8988T (cell line): Measurements from ENCODE around the gene C12orf57.
A peak's percentile ranks its signal among the peaks of the same experiment; 100 is the strongest.

Experiments used
- DNase-seq: peaks from one replicate; pipeline ENCODE4 v3.0.0; 2011

Gene C12orf57

DNA sequence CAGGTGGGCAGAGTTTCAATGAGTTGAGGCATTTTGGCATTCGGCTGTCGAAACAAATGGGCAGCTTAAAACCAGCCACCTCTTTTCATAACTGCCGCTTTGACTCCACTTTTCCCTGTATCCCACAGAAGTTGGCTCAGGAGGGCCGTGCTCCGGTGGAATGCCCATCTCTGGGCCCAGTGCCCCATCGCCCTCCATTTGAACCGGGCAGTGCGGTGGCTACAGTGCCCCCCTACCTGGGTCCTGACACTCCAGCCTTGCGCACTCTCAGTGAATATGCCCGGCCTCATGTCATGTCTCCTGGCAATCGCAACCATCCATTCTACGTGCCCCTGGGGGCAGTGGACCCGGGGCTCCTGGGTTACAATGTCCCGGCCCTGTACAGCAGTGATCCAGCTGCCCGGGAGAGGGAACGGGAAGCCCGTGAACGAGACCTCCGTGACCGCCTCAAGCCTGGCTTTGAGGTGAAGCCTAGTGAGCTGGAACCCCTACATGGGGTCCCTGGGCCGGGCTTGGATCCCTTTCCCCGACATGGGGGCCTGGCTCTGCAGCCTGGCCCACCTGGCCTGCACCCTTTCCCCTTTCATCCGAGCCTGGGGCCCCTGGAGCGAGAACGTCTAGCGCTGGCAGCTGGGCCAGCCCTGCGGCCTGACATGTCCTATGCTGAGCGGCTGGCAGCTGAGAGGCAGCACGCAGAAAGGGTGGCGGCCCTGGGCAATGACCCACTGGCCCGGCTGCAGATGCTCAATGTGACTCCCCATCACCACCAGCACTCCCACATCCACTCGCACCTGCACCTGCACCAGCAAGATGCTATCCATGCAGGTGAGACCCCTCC lies 5.2 kb upstream of the C12orf57 start:
- no peak for DNase-seq

DNA sequence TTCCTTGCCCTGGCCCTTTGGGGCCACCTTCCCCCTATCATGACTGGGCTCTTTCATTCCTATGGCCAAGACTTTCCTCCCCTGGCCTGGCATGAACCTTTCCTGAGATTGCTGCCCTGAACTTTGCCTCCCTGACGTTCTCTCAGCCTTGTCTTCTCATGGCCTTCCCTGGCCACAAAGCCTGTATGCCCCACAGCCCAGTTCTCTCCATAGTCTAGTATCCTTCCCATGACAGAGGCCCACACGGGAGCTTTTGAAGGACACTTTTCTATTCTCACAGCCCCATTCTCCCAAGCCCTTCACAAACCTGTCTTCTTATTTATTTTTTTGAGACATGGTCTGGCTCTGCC lies 4.7 kb upstream of the C12orf57 start:
- no peak for DNase-seq

DNA sequence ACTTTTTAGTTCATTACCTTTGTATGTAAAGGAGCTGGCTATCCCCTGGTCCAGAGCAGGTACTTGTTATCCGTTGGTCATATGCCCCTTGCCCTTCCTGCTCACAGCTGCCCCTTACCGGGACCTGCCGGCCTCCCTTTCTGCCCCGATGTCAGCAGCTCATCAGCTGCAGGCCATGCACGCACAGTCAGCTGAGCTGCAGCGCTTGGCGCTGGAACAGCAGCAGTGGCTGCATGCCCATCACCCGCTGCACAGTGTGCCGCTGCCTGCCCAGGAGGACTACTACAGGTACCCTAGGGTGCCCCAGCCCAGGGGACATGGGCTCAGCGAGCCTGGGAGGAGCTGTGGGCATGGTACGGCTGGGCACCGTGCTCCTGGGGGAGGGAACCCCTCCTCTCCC lies 2.6 kb upstream of the C12orf57 start:
- no peak for DNase-seq

DNA sequence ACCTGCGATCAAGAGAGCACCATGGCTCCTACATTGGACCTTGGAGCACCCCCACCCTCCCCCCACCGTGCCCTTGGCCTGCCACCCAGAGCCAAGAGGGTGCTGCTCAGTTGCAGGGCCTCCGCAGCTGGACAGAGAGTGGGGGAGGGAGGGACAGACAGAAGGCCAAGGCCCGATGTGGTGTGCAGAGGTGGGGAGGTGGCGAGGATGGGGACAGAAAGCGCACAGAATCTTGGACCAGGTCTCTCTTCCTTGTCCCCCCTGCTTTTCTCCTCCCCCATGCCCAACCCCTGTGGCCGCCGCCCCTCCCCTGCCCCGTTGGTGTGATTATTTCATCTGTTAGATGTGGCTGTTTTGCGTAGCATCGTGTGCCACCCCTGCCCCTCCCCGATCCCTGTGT lies 2.0 kb upstream of the C12orf57 start:
- no peak for DNase-seq

DNA sequence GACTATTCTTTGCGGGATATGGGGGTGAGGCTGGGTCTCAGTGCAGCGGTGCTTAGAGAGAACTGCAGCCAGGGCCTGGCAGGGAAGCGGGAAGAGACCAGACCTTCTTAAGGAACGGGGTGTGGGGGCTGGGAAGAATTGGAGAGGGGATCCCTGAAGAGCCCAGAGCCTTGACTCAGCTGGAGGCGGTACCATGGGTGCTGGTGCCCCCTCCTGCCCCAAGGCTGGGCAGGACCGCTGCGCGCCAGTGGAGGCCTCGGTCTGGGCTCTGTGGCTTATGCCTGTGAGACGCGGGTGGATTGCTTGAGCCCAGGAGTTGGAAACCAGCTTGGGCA lies 1.5 kb upstream of the C12orf57 start:
- no peak for DNase-seq

DNA sequence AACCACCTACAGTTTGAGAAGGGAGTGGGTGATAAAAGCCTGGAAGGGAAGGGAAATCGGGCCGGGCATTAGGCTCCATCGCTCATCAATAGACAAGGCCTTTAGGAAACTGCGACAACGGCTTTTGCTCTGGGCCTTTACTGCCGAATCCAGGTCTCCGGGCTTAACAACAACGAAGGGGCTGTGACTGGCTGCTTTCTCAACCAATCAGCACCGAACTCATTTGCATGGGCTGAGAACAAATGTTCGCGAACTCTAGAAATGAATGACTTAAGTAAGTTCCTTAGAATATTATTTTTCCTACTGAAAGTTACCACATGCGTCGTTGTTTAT lies 467 bp upstream of the C12orf57 start:
- peak; percentile 78 for DNase-seq

DNA sequence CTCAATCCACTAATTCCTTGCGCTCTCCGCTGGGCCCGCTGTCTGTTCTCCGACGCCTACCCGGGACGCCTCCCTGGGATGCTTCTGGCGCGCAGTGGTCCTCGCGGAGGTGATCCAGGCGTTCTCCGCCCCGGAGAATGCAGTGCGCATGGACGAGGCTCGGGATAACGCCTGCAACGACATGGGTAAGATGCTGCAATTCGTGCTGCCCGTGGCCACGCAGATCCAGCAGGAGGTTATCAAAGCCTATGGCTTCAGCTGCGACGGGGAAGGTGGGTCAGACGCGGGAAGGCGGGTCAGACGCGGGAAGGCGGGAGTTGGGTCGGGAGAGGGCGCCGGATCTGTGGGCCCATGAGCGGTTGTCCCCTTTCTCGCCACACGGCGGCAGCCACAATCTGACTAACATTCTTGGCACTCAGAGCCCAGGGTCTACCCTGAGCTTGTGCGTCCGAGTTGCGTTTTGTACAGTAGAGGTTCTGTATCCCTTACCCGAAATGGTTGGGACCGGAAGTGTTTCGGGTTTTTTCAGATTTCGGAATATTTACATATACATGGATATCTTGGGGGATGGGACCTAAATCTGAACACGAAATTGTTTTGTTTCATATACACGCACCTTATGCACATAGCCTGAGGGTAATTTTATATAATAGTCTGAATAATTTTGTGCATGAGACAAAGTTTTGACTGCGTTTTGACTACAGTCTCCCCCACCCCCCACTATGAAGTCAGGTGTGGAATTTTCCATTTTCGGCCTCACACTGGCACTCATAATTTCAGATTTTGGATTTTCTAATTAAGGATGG lies 762 bp downstream of the C12orf57 start:
- no peak for DNase-seq

DNA sequence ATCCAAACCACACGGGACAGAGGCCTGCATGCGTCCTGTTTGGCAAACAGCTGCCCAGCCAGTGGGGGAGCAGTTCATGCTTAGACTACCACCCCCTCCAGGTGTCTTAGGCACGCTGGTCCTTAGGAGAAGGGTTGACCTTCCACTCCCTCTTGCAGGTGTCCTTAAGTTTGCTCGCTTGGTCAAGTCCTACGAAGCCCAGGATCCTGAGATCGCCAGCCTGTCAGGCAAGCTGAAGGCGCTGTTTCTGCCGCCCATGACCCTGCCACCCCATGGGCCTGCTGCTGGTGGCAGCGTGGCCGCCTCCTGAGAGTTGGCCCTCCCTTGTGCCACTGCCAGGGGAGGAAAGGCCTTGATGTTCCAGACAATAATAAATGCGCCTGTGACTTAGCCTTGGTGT lies 1.8 kb downstream of the C12orf57 start:
- no peak for DNase-seq

DNA sequence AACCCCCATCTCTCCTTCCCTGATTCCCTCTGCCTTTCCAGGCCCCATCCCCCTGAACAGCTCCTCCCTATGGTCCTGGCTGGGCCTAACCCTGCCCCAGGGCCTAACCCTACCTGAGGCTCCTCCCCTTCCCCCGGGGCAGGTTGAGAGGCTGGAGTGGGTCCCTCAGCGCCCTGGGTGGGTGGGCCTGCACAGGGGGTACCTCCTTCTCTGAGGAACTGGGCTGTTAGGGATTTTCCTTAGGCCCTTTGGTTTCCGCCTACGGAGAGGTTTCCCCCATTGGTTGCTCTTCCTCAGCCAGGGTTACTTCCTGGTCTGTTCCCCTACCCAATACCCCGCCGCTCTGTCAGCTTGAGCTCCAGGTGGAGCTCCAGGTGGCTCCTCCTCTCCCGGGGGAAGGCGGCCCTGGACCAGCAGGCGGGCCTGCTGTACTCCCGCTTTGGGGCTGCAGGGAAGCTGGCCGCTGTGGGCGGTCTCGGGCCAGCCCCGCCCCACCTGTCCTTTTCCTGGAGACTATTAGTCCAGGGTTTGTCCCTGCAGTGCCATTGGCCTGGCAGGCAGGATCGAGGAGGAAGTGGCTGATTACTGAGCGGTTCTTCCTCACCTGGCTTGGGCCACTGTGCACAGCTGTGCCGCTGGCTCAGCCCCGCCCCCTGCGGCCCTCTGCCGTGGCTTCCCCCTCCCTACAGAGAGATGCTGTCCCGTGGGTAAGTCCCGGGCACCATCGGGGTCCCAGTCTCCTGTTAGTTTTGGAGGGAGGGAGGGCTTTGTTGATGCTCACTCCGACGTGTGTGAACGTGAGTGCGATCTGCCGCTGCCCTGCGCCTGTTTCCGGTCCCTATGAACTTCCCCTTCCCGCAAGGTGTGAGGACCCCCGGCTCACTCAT lies 2.5 kb downstream of the C12orf57 start:
- peak; percentile 73 for DNase-seq

DNA sequence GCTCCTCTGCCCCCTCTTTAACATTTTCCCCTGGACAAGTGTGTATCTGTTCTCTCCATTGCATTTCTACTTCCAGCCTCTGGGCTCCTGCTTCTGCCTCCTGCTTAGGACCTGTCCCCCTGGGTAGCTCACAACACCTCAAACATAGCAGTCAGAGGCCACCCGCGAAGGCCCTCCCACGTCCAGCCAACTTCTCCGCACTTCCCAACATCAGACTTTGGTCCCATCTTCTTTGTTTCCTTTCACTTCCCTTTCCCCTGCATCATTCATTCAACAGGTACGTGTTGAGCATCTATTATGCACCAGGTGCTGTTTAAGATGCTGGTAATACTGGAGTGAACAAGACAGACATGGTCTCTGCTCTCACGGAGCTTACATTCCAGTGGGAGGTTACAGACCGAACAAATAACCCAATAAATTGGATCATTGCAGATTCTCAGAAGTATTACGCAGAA lies 3.1 kb downstream of the C12orf57 start:
- DNase-seq, result no peak

DNA sequence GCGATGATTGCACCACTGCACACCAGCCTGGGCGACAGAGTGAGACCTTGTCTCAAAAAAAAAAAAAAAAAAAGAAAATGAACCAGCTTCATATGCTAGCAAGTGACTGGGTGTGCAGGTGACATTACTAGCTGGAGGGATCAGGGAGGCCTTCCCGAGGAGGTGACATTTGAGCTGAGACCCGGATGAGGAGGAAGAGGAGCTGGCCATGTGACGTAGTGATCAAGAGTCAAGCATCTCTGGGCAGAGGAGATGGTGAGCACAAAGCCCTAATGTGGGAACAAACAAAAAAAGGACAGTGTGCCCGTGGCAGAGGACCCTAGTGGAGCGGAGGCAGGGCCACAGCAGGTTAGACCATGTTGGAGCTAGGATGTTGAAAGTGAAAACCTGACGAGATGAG lies 3.8 kb downstream of the C12orf57 start:
- no peak for DNase-seq

DNA sequence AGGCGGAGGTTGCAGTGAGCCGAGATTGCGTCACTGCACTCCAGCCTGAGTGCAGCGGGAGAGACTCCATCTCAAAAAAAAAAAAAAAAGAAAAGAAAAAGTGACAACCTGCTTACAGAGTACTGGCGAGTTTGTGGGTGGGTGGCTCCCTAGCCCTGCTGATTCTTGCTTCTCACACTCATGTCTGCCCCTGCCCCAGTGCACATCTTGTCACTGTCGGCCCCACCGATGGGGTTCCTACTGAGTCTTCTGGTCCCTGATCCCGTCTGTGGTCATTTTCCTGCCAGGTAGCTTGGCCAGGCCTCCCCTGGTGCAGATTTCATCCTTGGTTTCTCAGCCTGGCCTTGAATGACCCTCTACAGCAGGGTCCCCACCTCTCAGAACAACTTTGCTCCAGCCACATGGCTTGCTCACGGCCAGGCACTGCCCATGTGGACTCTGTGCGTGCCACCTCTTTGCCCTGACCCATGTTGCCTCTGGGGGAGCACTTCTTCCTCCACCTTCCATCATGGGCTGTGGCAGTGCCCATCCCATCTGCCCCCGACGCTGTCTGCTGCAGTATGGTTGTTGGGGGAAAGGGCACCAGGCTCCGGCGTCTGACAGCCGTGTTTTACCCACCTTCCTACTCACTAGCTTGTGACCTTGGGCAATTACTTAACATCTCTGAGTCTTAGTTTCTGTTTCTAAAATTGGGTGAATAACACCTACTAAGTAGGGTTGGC lies 5.2 kb downstream of the C12orf57 start:
- no peak for DNase-seq

DNA sequence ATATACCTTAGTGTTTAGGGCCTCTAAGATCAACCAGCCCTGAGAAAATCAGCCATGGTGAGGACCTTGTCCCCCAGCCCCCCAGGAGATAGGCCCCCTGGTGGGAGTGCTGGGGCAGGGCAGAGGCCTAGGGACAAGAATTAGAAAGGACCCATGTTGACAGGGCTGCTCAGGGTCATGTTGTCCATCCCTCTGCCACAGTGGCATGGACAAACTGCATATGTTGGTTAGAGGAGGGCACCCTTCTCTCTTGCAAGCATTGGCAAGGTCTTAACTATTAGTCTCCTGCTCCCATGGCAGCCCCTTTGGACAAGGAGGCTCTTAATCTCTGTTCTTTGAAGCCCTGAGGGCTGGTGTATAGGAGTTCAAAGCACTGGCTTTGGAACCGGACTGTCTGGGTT lies 6.6 kb downstream of the C12orf57 start:
- no peak for DNase-seq

DNA sequence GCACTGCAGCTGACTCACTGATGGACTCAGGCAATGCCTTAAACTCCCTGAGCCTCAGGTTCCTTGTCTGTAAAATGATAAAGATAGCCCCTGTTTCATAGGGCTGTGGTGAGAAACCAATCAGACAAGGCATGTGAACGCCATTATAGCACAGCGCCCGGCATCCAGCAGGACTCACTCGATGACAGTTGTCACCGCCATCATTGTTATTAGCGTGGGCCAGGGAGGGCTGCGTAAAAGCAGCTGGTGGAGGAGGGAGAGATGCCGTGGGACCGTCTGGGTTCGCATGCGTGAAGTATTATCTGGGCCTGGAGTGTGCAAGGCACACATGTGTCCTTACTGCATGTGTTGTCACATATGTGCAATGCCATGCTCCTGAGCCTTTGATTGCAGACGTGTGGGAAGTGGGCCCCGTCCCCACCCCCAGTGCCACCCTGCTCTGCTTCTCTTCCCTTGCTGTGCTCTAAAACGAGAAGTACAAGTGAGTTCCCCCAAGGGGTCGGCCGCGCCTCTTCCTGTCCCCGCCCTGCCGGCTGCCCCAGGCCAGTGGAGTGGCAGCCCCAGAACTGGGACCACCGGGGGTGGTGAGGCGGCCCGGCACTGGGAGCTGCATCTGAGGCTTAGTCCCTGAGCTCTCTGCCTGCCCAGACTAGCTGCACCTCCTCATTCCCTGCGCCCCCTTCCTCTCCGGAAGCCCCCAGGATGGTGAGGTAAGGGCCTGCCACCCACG lies 7.2 kb downstream of the C12orf57 start, which contains the start of gene PTPN6:
Gene PTPN6, plus strand, starts transcription at position 546 of the 730 bp plus-strand sequence. Its CDS starts 157 bp downstream, at position 703.
- DNase-seq, result no peak

DNA sequence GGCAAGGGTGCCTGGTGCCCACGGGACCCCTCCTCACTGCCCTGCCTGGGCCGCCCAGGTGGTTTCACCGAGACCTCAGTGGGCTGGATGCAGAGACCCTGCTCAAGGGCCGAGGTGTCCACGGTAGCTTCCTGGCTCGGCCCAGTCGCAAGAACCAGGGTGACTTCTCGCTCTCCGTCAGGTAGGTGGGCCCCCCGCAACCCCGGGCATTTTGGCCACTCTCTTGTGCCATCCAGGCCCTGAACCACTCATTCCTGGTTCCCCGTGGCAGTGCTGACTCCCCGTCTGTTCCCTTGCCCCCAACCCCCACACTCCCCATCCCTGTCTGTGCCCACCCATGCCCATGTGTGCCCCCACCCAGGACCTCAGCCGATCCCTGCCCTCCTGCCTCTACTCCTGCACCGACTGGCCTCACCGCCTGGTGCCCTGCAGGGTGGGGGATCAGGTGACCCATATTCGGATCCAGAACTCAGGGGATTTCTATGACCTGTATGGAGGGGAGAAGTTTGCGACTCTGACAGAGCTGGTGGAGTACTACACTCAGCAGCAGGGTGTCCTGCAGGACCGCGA lies 7.8 kb downstream of the C12orf57 start:
- DNase-seq, result no peak

DNA sequence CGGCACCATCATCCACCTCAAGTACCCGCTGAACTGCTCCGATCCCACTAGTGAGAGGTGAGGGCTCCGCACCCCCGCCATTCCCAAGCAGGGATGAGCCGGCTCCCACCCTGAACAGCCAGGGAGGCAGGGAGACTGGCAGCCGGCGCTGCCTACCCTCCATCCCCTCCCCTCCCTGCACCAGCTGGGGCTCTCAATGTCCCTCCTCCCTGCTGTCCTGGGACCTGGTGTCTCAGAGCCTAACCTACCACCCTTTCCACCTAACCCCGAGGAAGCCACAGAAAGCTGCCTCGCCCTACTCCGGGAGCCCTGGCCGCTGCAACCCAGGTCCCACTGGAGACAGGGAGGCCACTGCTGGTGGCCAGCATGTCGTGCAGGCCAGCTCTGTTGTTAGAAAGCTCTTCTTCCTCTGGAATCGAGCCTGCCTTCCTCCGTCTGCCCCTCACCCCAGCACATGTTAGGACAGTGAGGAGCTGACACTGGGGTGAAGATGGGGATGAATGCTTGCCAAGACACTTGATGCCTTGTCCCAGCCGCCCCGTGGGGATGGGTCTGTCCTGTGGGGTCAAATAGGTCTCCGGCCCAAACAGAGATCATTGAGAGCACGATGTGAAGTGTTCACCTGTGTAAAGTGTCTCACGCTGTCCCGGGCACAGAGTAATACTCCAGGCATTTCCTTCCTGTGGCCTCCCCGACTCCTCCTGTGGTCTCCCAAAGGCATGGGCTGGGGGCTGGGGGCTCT lies 8.5 kb downstream of the C12orf57 start:
- no peak for DNase-seq

DNA sequence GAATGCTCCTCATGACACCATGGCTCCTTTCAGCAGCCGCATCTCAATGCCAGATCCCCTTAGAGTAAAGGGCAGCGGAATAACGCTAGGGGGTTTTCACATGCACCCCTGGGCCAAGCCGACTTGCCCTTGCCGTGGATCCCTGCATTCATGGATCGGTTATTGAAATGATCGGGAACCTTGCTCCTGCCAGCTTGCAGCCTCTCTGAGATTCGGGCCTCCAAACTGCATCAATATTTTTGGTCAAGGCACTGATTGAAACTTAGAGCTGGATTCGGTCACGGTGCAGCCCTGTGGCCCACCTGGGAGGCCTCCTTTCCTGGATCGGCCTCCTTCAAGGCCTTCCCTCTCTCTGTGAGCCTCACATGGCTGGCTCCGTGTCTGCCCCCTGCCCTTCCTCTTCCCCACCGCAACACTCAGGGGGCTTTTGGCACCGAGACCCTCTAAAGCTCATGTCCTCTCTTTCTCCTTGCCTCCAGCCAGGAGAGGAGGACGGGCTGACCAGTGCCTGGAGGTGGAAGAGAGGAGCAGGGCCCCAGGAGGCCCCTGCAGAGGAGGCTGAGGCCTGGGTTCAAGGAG lies 9.1 kb downstream of the C12orf57 start:
- DNase-seq, result no peak

DNA sequence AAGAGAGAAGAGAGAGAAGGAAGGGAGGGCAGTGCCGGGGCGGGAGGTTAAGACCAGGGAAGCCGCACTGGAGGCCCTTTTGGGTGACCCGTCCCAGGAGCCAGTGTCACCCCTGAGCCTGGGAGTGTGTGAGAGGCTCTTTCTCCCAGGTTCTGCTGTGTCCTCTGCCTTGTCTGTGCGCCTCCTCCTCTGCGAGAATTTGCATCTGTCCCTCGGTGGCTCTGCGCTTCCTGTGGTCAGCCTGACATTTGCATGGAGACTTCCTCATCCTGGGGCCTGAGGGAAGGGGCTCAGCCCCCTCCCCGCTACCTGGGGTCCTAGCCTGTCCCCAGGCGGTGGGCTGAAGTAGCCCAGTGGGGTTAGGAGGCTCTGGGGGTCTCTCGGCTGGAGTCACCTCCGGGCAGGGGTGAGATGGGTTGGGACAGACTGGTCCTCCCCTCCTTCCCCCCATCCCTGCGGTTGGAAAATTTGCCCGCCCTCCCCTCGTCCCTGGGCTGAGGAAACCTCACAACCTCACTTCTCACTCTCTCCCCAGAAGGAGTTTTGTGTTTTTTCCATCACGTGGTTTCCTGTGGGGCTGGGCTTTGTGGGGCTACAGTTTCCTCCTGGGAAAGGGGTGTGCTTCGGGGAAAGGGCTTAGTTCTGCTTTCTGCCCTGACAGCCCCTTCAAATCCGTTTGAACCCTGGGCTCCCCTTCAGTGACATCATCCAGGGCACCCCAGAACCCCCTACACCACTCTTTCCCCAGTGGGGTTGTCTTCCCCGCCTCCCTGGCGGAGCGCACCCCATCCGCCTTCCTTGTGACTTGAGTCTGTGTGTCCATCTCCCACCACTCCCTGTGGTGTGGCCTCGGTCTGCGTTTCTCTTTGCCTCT lies 9.9 kb downstream of the C12orf57 start:
- DNase-seq, result no peak

DNA sequence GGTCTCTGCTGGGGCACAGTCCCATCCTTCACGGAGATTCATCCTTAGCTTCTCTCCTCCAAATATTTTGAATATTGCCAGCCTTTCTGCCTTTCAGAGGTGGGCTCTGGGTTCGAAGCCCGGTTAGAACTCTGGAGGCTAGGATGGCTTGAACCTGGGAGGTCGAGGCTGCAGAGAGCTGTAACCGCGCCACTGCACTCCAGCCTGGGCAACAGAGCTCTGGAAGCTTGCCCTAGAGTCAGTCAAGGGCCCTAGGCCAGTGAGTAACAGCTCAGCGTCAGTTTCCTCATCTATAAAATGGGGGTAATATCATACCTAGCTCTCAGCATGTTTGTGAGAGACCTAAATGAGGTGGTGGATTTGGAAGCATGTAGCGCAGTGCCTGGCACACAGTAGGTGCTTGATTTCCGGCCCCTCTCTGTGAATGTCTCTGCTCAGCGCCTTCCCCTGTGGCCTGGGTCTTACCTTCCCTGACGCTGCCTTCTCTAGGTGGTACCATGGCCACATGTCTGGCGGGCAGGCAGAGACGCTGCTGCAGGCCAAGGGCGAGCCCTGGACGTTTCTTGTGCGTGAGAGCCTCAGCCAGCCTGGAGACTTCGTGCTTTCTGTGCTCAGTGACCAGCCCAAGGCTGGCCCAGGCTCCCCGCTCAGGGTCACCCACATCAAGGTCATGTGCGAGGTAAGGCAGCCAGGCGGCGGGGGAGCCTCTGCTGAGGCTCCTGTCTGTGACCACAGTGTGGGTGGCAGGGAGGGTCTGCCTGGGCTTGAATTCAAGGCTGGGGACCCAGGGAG lies 10.7 kb downstream of the C12orf57 start:
- DNase-seq, result no peak
